GM18502 (cell line): ENCODE data around the gene XIAP.
"Not testable (repeated sequence)": the region's sequence is repeated elsewhere in the genome, so short reads cannot be mapped to it uniquely, and the experiment has no call there.

Experiments
- ATAC-seq: cut with Tn5 transposase; IDR thresholded peaks from one replicate; pipeline ENCODE4 v1.9.1; 2021; ENCODE audit warnings: mild to moderate bottlenecking; ENCODE audit not compliant: unreplicated experiment, poor library complexity

The XIAP gene

DNA sequence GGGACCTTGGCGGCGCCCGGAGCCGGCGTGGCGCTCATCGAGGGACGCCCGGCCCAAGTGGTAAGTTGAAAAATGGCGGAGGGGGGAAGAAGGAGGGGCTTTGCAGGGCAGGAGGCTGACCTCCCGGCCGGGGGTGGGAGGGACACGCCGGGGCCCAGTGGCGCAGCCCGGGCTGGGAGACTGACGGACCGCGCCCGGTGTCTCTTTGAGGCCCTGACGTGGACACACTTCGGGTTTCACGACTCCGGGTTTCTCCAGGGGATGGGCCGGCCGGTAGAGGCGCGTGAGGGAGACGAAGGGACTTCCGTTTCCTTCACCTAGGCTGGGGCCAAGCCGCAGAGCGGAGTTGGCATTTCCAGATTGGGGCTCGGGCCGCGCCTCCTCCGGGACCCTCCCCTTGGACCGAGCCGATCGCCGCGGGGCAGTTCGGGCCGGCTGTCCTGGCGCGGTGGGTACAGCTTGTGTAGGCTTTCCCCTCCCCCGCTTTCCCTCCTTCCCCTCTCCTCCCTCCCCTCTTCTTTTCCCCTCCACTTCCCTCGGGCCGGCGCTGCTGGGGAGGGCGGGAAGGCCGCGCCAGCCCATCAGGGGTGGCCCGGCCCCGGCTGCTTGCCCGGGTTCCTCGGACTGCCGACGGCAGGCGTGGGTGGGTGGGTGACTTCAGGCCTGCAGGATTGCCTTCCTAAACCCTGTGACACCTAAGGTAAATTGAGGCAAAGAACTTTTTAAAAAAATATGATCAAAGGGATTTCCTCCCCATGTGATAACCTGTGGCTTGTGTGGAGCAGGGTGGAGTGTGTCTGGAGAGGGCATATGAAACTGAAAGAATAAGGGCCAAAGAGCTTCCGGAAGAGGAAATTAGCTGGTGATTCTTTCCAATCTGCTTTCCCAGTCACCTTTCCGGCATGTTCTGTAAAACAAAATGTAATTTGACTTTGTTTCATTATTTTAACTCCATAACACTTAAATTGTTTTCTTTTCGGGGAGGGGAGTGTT lies at the start of gene XIAP:
XIAP (plus strand) TSS at position 208 of the 993 bp plus-strand sequence. CDS start 25,610 bp downstream, outside the sequence.
- peak; percentile 77 for ATAC-seq

DNA sequence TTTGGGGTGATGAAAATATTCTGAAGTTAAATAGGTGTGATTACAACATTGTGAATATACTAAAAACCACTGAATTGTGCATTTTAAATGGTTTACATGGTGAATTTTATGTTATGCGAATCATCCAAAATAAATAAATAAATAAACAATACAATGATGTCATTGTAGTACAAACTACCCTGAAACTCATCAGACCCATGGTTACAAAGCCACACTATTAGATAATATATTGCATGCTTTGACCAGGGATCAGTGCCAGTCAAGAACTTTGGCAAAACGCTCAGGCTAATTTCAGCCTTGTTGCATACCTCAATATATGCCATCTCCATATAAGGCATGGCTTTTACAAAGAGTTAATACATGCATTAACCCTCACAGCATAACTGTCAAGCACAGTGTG lies 45.5 kb upstream of the XIAP start:
- no peak for ATAC-seq

DNA sequence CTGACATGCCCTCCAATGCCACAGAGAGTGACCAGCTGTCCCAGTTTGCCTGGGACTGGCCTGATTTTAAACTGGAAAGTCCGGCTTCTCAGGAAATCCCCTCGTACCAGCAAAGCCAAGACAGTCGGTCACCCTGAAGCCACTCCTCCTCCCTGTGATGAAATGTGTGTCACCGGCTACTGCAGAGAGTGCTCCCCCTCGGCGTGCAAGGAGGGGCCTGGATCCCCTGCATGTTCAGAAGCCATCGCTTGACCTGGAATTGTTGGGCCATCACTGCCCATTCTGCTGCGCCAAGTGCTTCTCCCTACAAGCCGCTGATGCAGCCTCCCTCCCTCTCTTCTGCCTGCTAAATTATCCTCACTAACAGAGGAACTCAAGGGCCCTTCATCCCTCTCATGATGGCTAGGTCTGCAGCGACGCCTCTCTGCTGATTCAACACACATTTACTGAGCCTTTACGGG lies 44.9 kb upstream of the XIAP start:
- ATAC-seq: not testable (repeated sequence)

DNA sequence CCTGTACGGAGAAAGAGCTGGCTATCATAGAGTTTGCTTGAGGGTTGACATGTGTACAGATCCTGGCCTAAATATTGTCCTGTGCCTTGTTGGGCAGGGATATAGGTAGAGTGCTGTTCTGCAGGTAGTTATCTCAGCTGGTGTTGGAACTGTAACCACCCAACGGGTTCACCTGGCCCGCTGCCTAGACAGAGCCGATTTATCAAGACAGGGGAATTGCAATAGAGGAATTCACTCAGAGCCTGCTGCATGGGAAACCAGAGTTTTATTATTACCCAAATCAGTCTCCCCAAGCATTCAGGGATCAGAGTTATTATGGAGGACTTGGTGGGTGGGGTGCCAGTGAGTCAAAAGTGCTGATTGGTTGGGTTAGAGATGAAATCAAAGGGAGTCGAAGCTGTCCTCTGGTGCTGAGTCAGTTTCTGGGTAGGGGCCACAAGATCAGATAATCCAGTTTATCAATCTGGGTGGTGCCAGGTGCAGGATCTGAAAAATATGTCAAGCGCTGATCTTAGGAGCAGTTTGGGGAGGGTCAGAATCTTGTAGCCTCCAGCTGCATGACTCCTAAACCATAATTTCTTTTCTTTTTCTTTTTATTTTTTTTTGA lies 42.5 kb upstream of the XIAP start:
- no peak for ATAC-seq

DNA sequence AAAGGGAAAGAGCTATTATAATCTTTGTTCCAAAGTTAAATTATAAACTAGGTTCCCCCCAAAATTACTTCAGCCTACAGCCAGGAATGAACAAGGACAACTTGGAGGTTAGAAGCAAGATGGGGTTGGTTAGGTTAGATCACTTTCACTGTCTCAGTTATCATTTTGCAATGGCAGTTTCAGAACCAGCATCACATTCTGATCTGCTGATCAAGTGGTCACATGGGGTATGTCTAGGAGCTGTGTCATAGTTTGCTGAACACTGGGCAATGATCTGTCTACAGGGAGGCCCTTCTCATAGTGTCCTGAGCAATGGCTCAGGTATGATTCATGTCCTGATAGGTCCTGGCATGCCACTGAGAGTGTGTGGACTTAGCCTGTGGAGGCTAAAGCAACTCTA lies 41.6 kb upstream of the XIAP start:
- ATAC-seq: no peak

DNA sequence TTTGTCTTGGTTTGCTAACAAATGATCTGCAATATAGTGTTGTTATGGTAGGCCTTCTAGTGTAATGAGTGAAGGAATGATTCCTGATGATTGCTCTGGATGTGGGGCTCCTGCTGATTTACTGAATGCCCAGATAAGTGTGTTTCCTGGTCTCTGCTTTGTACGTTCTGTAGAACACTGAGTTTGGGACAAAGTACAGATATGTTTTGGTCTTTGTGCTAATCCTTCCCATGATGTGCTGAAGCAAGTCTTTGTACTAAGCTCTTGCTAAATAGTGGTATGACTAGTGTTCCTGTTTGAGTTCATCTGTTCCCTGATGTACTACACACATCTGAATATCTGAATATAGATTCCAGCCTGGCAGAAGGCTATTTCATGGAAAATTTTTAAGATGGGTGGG lies 36.9 kb upstream of the XIAP start:
- ATAC-seq: no peak

DNA sequence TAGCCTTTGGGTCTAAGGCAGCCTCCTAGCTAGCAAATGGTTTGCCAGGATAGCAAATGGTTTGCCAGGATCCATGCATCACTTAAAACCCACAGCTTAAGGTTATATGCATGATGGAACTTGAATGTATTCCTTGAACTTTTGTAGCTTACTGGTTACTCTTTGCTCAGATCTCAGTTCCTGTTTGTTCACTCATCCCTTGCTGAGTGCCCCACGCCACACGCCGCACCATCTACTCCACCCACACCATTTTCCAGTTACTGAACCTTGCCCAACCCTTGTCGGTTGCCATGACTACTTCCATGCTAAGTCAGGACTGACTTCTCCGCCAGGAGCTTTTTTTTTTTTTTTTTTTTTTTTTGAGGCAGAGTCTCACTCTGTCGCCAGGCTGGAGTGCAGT lies 29.5 kb upstream of the XIAP start:
- peak; percentile 90 for ATAC-seq

DNA sequence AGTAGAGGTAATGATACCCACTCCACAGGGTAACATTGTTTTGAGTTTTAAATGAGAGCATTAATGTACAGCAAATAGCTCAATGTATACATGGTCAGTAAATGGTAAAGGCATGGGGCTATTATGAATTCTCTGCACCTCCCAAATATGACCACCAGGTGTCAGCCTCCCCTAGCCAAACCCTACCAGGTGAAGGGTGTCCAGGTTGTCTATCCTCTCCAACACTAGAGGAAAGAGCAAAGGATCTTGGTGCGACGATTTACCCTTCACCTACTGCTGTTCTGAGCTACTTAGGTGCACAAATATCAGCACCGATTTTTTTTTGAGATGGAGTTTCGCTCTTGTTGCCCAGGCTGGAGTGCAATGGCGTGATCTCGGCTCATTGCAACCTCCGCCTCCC lies 26.5 kb upstream of the XIAP start:
- peak; percentile 83 for ATAC-seq

DNA sequence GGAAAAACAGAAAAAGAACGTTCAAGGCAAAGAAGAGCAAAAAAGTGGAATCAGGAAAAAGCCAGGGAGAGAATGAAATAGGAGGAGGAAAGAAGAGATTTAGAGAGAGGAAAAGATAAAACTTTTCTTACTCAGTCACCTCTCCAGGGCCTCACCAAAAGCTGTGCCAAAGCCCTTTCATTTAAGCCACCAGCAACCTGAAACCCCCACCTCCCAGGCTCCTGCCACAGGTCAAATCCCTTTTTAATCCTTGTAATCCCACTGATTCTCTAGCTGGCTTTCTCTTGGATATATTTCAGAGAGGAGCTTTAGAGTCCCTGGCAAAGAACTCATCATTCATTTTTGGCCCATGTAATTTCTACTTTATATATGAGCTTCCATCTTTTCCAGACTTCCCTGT lies 25.7 kb upstream of the XIAP start:
- no peak for ATAC-seq

DNA sequence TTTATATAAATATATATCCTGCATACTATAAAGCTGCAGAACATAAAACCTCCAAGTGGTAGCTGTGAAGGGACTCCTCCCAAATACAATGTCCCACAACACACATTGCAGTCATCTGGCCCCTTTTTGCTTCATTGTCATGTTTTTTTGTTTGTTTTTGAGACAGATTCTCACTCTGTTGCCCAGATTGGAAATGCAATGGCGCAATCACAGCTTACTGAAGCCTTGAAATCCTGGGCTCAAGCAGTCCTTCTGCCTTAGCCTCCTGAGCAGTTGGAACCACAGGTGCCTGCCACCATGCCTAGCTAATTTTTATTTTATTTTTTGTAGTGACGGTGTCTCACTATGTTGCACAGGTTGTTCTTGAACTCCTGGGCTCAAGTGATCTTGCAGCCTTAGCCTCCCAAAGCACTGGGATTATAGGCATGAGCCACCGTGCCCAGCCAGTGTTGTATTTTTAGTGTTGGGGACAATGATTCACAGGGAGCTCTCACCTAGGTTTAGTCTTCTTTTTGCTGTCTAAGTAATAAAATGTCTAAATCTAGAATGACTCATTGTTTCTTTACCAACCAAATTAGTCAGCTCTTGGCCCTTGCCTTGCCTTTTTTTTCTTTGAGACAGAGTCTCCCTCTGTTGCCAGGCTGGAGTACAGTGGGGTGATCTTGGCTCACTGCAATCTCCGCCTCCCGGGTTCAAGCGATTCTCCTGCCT lies 24.0 kb upstream of the XIAP start:
- ATAC-seq: no peak

DNA sequence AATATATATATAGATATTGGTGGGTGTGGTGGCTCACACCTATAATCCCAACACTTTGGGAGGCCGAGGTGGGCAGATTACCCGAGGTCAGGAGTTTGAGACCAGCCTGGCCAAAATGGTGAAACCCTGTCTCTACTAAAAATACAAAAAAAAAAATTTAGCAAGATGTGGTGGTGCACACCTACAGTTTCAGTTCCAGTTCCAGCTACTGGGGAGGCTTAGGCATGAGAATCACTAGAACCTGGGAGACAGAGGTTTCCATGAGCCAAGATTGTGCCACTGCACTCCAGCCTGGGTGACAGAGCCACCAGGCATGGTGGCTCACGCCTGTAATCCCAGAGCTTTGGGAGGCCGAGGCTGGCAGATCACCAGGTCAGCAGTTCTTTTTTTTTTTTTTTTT lies 14.7 kb upstream of the XIAP start:
- not testable (repeated sequence) for ATAC-seq

DNA sequence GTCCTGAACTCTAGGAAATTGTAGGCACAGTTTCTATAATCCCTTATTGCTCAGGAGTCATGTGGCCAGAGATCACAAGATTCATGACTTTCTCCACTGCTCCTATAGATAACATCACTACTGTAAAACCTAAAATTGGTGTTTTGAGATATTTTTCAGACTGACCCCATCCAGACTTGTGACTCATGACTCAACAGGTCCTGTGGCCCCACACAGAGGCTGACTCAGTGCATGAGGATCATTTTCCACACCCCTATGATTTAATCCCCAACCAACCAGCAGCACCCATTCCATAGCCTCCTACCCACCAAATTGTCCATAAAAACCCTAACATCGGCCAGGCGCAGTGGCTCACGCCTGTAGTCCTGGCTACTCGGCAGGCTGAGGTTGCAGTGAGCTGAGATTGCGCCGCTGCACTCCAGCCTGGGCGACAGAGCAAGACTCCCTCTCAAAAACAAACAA lies 13.2 kb upstream of the XIAP start:
- ATAC-seq: no peak

DNA sequence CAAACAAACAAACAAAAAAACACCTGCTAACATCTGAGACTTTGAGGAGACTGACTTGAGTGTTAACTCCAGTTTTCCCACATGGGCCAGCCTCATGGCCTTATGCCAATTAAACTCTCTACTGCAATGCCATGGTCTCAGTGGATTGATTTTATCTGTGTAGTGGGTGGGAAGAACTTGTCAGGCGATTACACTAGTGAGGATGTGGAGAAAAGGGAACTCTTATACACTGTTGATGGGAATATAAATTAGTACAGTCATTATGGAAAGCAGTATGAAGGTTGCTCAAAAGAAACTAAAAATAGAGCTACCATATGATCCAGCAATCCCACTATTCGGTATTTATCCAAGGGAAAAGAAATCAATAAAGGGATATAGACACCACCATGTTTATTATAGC lies 12.8 kb upstream of the XIAP start:
- no peak for ATAC-seq

DNA sequence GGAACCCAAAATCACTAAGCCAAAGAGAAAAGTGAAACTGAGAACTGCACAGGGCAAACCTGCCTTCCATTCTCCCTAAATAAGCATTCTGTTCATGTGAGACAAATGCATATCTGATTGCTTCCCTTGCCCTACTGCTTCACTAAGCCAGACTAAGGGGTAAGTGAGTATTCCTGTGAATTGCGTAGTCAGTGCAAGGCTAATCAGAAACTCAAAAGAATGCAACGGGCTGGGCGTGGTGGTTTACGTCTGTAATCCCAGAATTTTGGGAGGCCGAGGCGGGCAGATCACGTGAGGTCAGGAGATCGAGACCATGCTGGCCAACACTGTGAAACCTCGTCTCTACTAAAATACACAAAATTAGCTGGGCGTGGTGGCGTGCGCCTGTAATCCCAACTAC lies 10.8 kb upstream of the XIAP start:
- no peak for ATAC-seq

DNA sequence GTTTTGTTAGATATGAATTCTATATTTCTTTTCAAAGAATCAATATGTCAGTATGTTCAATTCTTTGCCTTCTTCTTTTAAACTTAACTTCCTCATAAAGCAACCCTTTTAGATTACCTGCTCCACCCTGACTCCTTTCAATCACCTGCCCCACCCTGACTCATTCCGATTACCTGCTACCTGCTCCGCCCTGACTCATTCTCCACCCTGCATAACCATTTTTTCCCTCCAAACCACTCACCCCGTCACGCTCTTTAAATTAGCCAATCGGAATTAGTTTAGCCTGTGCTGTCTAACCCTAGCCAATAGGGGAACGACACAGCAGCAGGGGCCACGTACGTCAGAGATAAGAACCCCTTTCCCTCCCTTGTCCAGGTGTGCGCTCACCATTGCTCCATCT lies 9.9 kb upstream of the XIAP start:
- ATAC-seq: not testable (repeated sequence)

DNA sequence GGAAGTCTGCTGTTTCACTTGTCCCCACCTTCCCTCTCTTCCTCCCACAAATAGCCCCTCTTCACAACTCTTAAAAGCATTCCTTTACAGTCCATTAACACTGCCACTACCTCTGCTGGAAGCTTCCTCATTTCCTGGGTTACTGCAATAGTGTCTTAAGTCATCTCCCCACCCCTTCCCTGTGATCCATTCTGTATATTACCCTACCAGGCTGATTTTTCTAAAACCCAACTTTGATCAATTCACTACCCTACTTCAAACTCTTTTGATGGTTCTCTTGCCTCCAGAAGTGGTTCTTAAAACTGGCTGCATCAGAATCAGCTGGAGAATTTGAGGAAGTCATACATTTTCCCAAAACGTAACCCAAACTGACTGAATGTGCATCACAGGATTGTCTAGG lies 8.8 kb upstream of the XIAP start:
- no peak for ATAC-seq

DNA sequence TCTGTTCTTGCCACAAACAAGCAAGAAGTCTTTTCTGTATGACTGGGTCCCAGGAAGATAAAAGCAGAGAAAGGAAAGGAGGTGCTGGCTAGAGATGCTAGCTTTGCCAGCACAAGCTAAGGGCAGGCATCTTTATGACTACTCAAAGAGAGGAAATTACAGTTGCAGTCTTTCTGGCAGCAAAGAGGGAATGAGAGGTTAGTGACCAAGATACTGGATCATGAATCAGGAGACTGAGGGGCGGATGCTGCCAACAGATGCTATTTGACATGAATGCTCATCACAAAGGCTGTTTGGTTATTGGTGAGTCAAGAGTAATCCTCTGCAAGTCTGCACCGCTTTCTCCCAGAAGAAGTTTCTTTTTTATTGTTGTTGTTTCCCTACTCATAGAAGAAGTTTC lies 5.5 kb upstream of the XIAP start:
- ATAC-seq: no peak

DNA sequence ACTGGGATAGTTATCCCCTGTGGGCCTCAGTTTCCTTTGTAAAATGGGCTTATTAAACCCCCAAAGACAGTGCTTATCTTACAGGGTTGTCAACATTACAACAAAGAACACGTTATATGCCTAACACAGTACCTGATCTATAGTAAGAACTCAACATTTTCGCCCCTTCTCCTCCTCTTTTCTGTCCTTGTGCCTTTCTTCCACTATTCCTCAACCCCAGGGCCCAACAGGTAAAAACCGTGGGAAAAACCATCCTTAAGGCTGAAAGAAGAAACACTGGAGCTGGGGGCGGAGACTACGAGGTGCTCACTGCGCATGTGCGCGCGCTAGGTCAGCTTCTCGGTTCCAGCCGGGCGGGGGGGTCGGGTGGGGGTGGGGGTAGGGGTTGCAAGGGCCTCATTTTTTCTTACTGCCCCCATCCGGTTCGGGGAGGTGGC lies 426 bp upstream of the XIAP start:
- peak; percentile 13 for ATAC-seq

DNA sequence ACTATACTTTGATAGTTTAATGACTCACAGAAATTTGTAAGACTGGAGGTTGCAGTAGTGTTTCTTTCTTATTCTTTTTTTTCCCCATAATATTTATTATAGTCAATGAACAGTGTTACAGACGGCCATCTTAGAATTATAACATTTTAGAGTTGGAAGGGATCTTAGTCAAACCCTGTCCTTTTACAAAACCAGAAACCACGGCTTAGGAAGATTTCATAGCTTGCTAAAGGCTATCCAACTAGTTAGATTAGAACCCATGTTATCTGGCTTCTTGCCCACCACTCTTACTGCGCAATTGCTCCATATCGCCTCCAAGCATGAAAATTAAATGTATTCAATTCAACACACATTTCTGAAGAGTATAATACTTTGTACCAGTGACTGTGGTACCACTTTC lies 1.1 kb downstream of the XIAP start:
- no peak for ATAC-seq

DNA sequence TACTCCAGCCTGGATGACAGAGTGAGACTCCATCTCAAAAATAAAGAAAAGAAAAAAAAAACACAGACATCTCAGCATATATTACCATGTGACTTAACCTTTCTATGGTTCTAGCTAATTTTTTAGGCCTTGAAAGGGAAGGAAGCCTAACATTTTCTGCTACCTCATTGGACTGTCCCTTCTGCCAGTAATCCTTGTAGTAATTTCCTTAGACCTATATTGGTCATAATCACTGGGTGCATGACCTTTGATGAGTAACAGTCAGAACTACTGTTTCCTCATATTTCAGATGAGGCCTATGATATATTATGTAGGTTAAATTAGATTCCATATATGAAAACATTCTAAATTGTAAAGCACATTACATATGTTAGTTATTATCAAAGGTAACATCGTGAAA lies 9.6 kb downstream of the XIAP start:
- ATAC-seq: peak; percentile 64

DNA sequence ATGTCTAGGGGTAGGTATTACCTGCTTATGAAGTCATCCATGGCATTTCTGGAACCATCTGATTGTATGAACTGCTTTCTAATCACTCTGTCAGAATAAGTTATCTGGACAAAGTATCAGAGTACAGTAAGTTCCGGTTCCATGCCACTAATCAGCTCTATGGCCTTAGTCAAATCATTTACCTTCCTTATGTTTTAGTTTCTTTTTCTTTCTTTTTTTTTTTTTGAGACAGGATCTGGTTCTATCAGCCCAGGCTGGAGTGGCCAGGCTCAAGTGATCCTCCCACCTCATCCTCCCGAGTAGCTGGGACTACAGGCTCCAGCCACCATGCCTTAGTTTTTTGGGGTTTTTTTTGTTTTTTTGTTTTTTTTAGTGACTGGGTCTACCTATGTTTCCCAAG lies 11.5 kb downstream of the XIAP start:
- peak; percentile 47 for ATAC-seq
